Spleen (tissue), 7 donors: ENCODE data around the gene BLOC1S5.

Source experiments
- CTCF ChIP-seq, 11 experiments: fragments of 200-600 bp in 7 of 11; fragments of 450-650 bp in 4 of 11; sonication (generic) in 4 of 11; IDR thresholded peaks in 8 of 11; conservative IDR thresholded peaks in 3 of 11; 1 replicate in 7 of 11; 2 replicates in 4 of 11; pipeline versions ENCODE4 v1.4.0 to v1.8.0; 2016 to 2021; ENCODE audit warnings: antibody characterized with exemption in 11 of 11, inconsistent platforms in 4 of 11, mild to moderate bottlenecking in 1 of 11
- POLR2A ChIP-seq, 3 donors: fragments of 450-650 bp; IDR thresholded peaks; one replicate each; pipeline ENCODE4 v1.5.1; 2017; ENCODE audit warnings: antibody characterized with exemption in 3 of 3, mild to moderate bottlenecking in 1 of 3
- donor health status: DM: no; HTN: no; CAD: no; lungs with moderate emphysema.
- donor health status: DM: no; HTN: no; CAD: no.
- donor health status: DM: no; HTN: no; CAD: no.

GRCh38 chr6:8103726-8104125 lies 39.5 kb upstream of the BLOC1S5 start:
- TF ChIP-seq POLR2A (IDR thresholded peaks at IDR 0.05) (no peak), CTCF (IDR thresholded peaks at IDR 0.05 in 8 of 11, conservative IDR thresholded peaks at IDR 0.05 in 3 of 11) (no peak)
